Nephron (organoid): ENCODE measurements around the gene RAB3IL1.

ENCODE experiments used
- H3K27ac Mint-ChIP-seq, 3 experiments: 2 replicates each; pipeline ENCODE4 v1.8.0; 2020; ENCODE audit warnings: mixed read lengths in 3 of 3, mild to moderate bottlenecking in 2 of 3, moderate library complexity in 1 of 3
- H3K27me3 Mint-ChIP-seq: 2 replicates; pipeline ENCODE4 v1.8.0; 2021; ENCODE audit warnings: low read depth, mild to moderate bottlenecking, moderate library complexity, mixed read lengths
- H3K36me3 Mint-ChIP-seq: 2 replicates; pipeline ENCODE4 v1.8.0; 2020; ENCODE audit warnings: low read depth, mixed read lengths
- H3K4me1 Mint-ChIP-seq: 2 replicates; pipeline ENCODE4 v1.8.0; 2020; ENCODE audit warnings: mixed read lengths
- H3K4me3 Mint-ChIP-seq, 3 experiments: 2 replicates each; pipeline ENCODE4 v1.8.0; 2020; ENCODE audit warnings: mild to moderate bottlenecking in 3 of 3, mixed read lengths in 3 of 3, moderate library complexity in 2 of 3
- H3K9me3 Mint-ChIP-seq: 2 replicates; pipeline ENCODE4 v1.8.0; 2020; ENCODE audit warnings: mixed read lengths
- TF ChIP-seq, protein P1 (sequence below), 3 experiments: fragments of 200-600 bp; sonication (generic); IDR thresholded peaks; one replicate each; pipeline ENCODE4 v1.5.0; 2021; ENCODE audit warnings: antibody characterized with exemption in 3 of 3; ENCODE audit not compliant: unreplicated experiment in 3 of 3

Gene RAB3IL1

DNA sequence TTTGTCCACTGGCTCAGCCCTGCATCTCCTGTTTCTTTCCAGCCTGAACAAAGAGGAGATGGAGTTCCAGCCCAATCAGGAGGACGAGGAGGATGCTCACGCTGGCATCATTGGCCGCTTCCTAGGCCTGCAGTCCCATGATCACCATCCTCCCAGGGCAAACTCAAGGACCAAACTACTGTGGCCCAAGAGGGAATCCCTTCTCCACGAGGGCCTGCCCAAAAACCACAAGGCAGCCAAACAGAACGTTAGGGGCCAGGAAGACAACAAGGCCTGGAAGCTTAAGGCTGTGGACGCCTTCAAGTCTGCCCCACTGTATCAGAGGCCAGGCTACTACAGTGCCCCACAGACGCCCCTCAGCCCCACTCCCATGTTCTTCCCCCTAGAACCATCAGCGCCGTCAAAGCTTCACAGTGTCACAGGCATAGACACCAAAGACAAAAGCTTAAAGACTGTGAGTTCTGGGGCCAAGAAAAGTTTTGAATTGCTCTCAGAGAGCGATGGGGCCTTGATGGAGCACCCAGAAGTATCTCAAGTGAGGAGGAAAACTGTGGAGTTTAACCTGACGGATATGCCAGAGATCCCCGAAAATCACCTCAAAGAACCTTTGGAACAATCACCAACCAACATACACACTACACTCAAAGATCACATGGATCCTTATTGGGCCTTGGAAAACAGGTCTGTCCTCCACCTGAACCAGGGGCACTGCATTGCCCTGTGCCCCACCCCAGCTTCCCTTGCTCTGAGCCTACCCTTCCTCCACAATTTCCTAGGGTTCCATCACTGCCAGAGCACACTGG lies 45.0 kb upstream of the RAB3IL1 start:
- Mint-ChIP-seq H3K9me3 (no peaks in the 10 kb centered on the region), H3K36me3 (peaks cover 65% of the 10 kb centered on the region), H3K27me3 (no peaks in the 10 kb centered on the region), H3K4me3 (peak overlapping the region in 2 of 3 experiments; percentile 33 to 50), H3K27ac (no peak overlapping the region), H3K4me1 (peaks cover 25% of the 10 kb centered on the region)
- TF ChIP-seq, protein P1, sequence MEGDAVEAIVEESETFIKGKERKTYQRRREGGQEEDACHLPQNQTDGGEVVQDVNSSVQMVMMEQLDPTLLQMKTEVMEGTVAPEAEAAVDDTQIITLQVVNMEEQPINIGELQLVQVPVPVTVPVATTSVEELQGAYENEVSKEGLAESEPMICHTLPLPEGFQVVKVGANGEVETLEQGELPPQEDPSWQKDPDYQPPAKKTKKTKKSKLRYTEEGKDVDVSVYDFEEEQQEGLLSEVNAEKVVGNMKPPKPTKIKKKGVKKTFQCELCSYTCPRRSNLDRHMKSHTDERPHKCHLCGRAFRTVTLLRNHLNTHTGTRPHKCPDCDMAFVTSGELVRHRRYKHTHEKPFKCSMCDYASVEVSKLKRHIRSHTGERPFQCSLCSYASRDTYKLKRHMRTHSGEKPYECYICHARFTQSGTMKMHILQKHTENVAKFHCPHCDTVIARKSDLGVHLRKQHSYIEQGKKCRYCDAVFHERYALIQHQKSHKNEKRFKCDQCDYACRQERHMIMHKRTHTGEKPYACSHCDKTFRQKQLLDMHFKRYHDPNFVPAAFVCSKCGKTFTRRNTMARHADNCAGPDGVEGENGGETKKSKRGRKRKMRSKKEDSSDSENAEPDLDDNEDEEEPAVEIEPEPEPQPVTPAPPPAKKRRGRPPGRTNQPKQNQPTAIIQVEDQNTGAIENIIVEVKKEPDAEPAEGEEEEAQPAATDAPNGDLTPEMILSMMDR (IDR thresholded peaks at IDR 0.05; ENCODE audit: unreplicated experiment in 3 of 3): no peak

DNA sequence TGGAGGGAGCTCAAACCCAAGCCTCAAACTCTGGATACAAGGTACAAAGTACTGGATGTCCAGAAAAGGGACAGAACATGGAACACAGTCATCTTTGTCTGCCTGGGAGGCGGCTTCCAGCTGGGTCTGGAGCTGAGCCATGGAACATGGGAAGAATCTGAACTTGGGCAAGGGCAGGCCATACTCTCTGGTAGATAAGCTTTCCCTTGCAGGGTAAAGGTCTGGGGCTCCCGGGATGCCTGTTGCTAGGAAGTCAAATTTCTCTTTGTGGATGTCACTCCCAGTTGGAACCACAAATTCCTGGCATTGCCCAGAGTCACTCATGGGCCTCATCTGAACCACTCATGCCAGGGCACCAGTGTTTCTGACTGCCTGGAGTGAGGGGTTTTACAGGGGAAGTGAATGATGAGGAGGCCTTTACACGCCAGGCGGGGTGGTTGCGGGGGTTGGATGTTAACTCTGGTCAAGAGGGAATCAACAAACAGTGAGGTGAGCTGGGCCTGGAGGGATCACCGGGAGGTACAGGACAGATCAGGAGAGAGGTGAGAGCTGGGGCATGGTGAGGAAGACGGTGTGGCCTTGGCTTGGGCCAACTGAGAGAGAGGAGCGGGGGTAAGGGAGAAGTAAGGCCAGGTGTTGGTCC lies 44.3 kb upstream of the RAB3IL1 start:
- peaks cover 65% of the 10 kb centered on the region for H3K36me3 Mint-ChIP-seq
- peak overlapping the region in 1 of 3 experiments; percentile 47 for H3K27ac Mint-ChIP-seq
- no peaks in the 10 kb centered on the region for H3K27me3 Mint-ChIP-seq
- H3K4me3 Mint-ChIP-seq: peak overlapping the region in 1 of 3 experiments; percentile 33
- TF ChIP-seq, protein P1 (IDR thresholded peaks at IDR 0.05; ENCODE audit: unreplicated experiment in 3 of 3): no peak
- no peaks in the 10 kb centered on the region for H3K9me3 Mint-ChIP-seq
- peaks cover 25% of the 10 kb centered on the region for H3K4me1 Mint-ChIP-seq

DNA sequence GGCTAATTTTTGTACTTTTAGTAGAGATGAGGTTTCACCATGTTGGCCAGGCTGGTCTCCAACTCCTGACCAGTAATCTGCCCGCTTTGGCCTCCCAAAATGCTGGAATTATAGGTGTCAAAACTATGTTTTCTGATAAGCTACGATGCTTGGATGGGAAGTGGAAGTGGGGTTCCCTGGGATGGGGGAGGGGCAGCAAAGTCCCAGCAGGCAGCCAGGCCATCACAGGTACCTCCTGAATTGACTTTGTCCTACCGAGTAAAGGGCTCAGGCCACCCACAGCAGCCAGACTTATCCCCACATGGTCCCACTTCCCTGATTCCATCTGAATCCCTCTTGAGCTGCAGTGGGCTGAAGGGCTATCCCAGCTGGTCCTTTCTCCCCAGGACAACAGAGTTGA lies 43.2 kb upstream of the RAB3IL1 start:
- TF ChIP-seq, protein P1 (IDR thresholded peaks at IDR 0.05; ENCODE audit: unreplicated experiment in 3 of 3): no peak
- Mint-ChIP-seq H3K36me3 (peaks cover 60% of the 10 kb centered on the region), H3K27me3 (peaks cover 8% of the 10 kb centered on the region), H3K9me3 (no peaks in the 10 kb centered on the region), H3K4me3 (no peak overlapping the region), H3K27ac (no peak overlapping the region), H3K4me1 (peaks cover 20% of the 10 kb centered on the region)

DNA sequence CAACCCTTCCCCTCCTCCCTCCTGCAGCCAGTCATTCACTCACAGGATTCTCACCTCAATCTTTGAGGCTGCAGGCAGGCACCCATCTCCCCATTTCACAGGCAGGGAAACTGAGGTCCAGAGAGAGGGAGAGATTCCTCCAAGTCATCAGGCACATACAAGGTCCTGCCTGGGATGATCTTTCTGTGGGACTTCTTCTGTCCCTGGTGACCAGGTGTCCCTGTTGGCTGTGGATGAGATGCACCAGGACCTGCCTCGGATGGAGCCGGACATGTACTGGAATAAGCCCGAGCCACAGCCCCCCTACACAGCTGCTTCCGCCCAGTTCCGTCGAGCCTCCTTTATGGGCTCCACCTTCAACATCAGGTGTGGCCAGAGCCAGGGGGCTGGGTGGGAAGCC lies 42.3 kb upstream of the RAB3IL1 start:
- peaks cover 8% of the 10 kb centered on the region for H3K27me3 Mint-ChIP-seq
- peaks cover 52% of the 10 kb centered on the region for H3K36me3 Mint-ChIP-seq
- H3K4me1 Mint-ChIP-seq: peaks cover 12% of the 10 kb centered on the region
- TF ChIP-seq, protein P1 (IDR thresholded peaks at IDR 0.05; ENCODE audit: unreplicated experiment in 3 of 3): no peak
- H3K9me3 Mint-ChIP-seq: no peaks in the 10 kb centered on the region
- H3K27ac Mint-ChIP-seq: no peak overlapping the region
- no peak overlapping the region for H3K4me3 Mint-ChIP-seq

DNA sequence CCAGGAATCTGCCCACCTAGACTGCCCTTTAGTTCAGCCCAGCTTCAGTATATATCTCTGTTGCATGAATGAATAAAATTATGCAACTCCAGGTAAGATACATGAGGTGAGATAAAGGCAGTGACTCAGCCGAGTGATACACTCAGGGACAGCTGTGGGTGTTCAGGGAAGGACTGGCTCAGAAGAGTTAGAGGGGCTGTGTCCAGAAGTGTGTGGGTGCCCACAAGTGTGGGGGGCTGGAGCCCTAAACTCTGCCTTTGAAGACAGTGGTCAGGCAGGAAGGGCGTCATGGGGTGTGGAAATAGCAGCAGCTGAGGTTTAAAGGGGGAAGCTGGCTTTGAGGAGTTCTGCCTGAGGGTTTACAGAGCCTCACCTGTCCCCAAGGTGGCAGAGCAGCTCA lies 41.7 kb upstream of the RAB3IL1 start:
- no peaks in the 10 kb centered on the region for H3K9me3 Mint-ChIP-seq
- peaks cover 12% of the 10 kb centered on the region for H3K27me3 Mint-ChIP-seq
- H3K36me3 Mint-ChIP-seq: peaks cover 46% of the 10 kb centered on the region
- H3K27ac Mint-ChIP-seq: no peak overlapping the region
- TF ChIP-seq, protein P1 (IDR thresholded peaks at IDR 0.05; ENCODE audit: unreplicated experiment in 3 of 3): no peak
- no peak overlapping the region for H3K4me3 Mint-ChIP-seq
- peaks cover 11% of the 10 kb centered on the region for H3K4me1 Mint-ChIP-seq
